Osteoblast (primary cell): ENCODE results near the gene KIF4B. TPM values are rescaled to one million over a fixed set of nuclear protein-coding genes. Genes with fewer than 3 reads are reported as not detected.
"Not testable (repeated sequence)": the region's sequence is repeated elsewhere in the genome, so short reads cannot be mapped to it uniquely, and the experiment has no call there.

Experiments used
- DNase-seq: peaks from one replicate; pipeline ENCODE4 v3.0.0; 2011; ENCODE audit warnings: low spot score, mixed read lengths; ENCODE audit not compliant: insufficient read length; ENCODE audit errors: missing footprints
- H2AFZ ChIP-seq: 2 replicates; pipeline ENCODE4 v1.6.0; 2011; ENCODE audit warnings: mild to moderate bottlenecking, low read length
- H3K27ac ChIP-seq: 2 replicates; pipeline ENCODE4 v1.5.1; 2011; ENCODE audit warnings: mild to moderate bottlenecking, low read depth, low read length, moderate library complexity
- H3K27me3 ChIP-seq: 2 replicates; pipeline ENCODE4 v1.6.0; 2012; ENCODE audit warnings: mild to moderate bottlenecking, control low read depth, inconsistent platforms, low read length, moderate library complexity; ENCODE audit not compliant: insufficient read depth
- H3K36me3 ChIP-seq: 2 replicates; pipeline ENCODE4 v1.5.1; 2011; ENCODE audit warnings: mild to moderate bottlenecking, low read length, control low read depth, moderate library complexity; ENCODE audit not compliant: insufficient read depth
- H3K4me1 ChIP-seq: 2 replicates; pipeline ENCODE4 v1.5.1; 2011; ENCODE audit warnings: mild to moderate bottlenecking, low read length, control low read depth, moderate library complexity; ENCODE audit not compliant: insufficient read depth
- H3K4me2 ChIP-seq: 2 replicates; pipeline ENCODE4 v1.6.0; 2011; ENCODE audit warnings: mild to moderate bottlenecking, low read length; ENCODE audit not compliant: insufficient read depth
- H3K4me3 ChIP-seq: fragments of 200-600 bp; sonication (generic); 3 replicates; pipeline ENCODE4 v1.5.1; 2012; ENCODE audit warnings: mild to moderate bottlenecking, low read length, inconsistent platforms; ENCODE audit not compliant: insufficient read depth
- H3K79me2 ChIP-seq: 2 replicates; pipeline ENCODE4 v1.6.0; 2012; ENCODE audit warnings: mild to moderate bottlenecking, low read length, control low read depth, inconsistent platforms; ENCODE audit not compliant: insufficient read depth
- H3K9me3 ChIP-seq: 2 replicates; pipeline ENCODE4 v1.5.1; 2011; ENCODE audit warnings: low read depth, low read length, control low read depth
- H4K20me1 ChIP-seq: 2 replicates; pipeline ENCODE4 v1.6.0; 2012; ENCODE audit warnings: mild to moderate bottlenecking, low read length, control low read depth; ENCODE audit not compliant: insufficient read depth
- total RNA-seq: library from RNA; depleted of rRNA; stranded (reverse); fragments of >200 nt; gene quantifications from 2 replicates; pipeline ENCODE4 v1.2.3, GENCODE V29; 2012
- TF ChIP-seq, protein P1 (sequence below): IDR thresholded peaks from 2 replicates; pipeline ENCODE4 v1.5.1; 2011; ENCODE audit warnings: mild to moderate bottlenecking, low read depth, low read length, moderate library complexity; ENCODE audit errors: extremely low read depth

Gene KIF4B
- total RNA-seq, 1 donor: not detected

DNA sequence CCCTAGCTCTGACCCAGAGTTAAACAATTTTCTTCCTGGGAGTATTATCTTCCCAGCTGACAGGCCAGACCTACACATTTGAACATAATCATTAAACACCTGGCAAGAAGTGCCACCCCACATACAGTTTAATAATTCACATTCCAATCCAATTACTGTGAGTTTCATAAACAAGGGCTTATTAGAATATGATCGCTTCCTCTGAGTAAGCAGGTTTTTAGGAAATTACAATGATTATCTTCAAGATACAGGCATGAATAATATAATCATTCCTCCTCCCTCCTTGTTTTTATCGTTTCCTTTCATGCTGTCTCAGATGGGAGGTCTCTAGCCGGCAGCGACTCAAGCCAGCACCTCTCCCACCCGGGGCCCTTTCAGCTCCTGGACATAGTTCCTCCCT lies 15.8 kb upstream of the KIF4B start:
- TF ChIP-seq, protein P1, sequence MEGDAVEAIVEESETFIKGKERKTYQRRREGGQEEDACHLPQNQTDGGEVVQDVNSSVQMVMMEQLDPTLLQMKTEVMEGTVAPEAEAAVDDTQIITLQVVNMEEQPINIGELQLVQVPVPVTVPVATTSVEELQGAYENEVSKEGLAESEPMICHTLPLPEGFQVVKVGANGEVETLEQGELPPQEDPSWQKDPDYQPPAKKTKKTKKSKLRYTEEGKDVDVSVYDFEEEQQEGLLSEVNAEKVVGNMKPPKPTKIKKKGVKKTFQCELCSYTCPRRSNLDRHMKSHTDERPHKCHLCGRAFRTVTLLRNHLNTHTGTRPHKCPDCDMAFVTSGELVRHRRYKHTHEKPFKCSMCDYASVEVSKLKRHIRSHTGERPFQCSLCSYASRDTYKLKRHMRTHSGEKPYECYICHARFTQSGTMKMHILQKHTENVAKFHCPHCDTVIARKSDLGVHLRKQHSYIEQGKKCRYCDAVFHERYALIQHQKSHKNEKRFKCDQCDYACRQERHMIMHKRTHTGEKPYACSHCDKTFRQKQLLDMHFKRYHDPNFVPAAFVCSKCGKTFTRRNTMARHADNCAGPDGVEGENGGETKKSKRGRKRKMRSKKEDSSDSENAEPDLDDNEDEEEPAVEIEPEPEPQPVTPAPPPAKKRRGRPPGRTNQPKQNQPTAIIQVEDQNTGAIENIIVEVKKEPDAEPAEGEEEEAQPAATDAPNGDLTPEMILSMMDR: no peak
- Histone ChIP-seq H3K27me3 (peaks cover 6% of the 10 kb centered on the region), H4K20me1 (no peaks in the 10 kb centered on the region), H2AFZ (no peak overlapping the region), H3K4me2 (no peak overlapping the region), H3K27ac (no peak overlapping the region), H3K79me2 (no peaks in the 10 kb centered on the region), H3K9me3 (no peaks in the 10 kb centered on the region), H3K36me3 (no peaks in the 10 kb centered on the region), H3K4me1 (no peaks in the 10 kb centered on the region), H3K4me3 (no peak overlapping the region)
- DNase-seq: no peak

DNA sequence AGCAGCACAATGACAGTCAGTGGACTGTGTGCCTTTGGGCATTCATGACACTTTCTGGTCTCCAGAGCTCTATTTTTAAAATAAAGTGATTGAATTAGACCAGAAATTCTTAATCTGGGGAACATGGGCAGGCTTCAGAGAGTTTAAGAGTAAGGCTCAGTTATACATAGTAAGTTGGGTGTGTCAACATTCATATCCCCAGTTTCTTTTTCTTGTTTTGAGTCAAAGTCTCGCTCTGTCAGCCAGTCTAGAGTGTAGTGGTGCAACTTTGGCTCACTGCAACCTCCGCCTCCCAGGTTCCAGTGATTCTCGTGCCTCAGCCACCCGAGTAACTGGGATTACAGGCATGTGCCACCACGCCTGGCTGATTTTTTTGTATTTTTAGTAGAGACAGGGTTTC lies 13.7 kb upstream of the KIF4B start:
- H3K9me3 ChIP-seq: no peaks in the 10 kb centered on the region

DNA sequence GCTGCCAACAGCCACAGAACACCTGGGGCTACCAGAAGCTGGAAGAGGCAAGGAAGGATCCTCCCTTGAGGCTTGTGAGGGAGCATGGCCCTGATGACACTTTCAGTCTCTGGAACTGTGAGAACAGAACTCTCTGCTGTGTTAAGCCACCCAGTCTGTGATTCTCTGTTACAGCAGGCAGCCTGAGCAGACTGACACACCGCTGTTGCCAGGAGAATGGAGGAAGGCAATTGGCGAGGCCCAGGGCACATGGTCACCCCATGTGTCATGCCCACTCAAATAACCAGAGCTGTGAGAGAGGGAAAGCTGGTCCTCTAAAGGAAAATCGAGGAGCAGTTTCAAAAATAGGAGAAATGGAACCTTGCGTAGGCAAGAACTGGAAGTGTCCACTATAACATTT lies 12.0 kb upstream of the KIF4B start:
- H3K36me3 ChIP-seq: no peaks in the 10 kb centered on the region
- TF ChIP-seq, protein P1: no peak
- H3K79me2 ChIP-seq: no peaks in the 10 kb centered on the region
- no peaks in the 10 kb centered on the region for H3K27me3 ChIP-seq
- no peak overlapping the region for H2AFZ ChIP-seq
- DNase-seq: no peak
- no peak overlapping the region for H3K4me3 ChIP-seq
- H3K9me3 ChIP-seq: no peaks in the 10 kb centered on the region
- no peak overlapping the region for H3K4me2 ChIP-seq
- no peaks in the 10 kb centered on the region for H4K20me1 ChIP-seq
- no peaks in the 10 kb centered on the region for H3K4me1 ChIP-seq
- H3K27ac ChIP-seq: no peak overlapping the region

More for the DNA sequence above, 13.7 kb upstream of the KIF4B start:
- TF ChIP-seq, protein P1: no peak
- no peaks in the 10 kb centered on the region for H3K4me1 ChIP-seq
- H2AFZ ChIP-seq: no peak overlapping the region
- no peaks in the 10 kb centered on the region for H4K20me1 ChIP-seq
- no peak overlapping the region for H3K27ac ChIP-seq
- no peaks in the 10 kb centered on the region for H3K79me2 ChIP-seq
- H3K4me3 ChIP-seq: no peak overlapping the region
- DNase-seq: no peak
- peaks cover 4% of the 10 kb centered on the region for H3K27me3 ChIP-seq
- no peak overlapping the region for H3K4me2 ChIP-seq
- no peaks in the 10 kb centered on the region for H3K36me3 ChIP-seq

DNA sequence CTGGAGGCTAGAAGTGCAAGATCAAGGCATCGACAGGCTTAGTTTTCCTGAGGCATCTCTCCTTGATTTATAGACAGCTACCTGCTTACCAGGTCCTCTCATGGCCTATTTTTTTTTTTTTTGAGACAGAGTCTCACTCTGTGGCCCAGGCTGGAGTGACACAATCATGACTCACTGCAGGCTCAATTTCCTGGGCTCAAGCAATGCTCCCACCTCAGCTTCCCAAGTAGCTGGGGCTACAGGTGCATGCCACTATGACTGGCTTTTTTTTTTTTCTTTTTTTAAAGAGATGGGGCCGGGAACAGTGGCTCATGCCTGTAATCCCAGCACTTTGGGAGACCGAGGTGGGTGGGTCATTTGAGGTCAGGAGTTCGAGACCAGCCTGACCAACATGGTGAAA lies 10.8 kb upstream of the KIF4B start:
- not testable (repeated sequence) for H2AFZ ChIP-seq, H3K27me3 ChIP-seq

More for the DNA sequence above, 10.8 kb upstream of the KIF4B start:
- not testable (repeated sequence) for H3K9me3 ChIP-seq, H3K27ac ChIP-seq, H4K20me1 ChIP-seq, H3K79me2 ChIP-seq, DNase-seq, H3K4me2 ChIP-seq, H3K36me3 ChIP-seq, H3K4me3 ChIP-seq, H3K4me1 ChIP-seq
